Epithelial cell of proximal tubule (primary cell): Measurements from ENCODE around the gene PLCH2. TPM values are rescaled to one million over a fixed set of nuclear protein-coding genes. Genes with fewer than 3 reads are reported as not detected.

Experiments
- DNase-seq: peaks from one replicate; pipeline ENCODE4 v3.0.0-alpha.2; 2011; ENCODE audit warnings: low read depth
- H3K4me3 ChIP-seq: 2 replicates; pipeline ENCODE4 v1.5.1; 2011; ENCODE audit warnings: low read depth, mild to moderate bottlenecking, low read length
- CTCF ChIP-seq: conservative IDR thresholded peaks from 2 replicates; pipeline ENCODE4 v1.5.1; 2012; ENCODE audit warnings: low read depth, mild to moderate bottlenecking, low read length
- total RNA-seq: library from RNA; depleted of rRNA; stranded (reverse); fragments of >200 nt; gene quantifications from 2 replicates; pipeline ENCODE4 v1.2.3, GENCODE V29; 2015

PLCH2 gene
- total RNA-seq, 1 donor from 2014 or later = 0.12 TPM

- DNase-seq = no peak
Observed at GRCh38 chr1:2516124-2516523, 40.0 kb downstream of the PLCH2 start.

GRCh38 chr1:2516946-2517345 lies 40.9 kb downstream of the PLCH2 start:
- no peak overlapping the region for H3K4me3 ChIP-seq
- TF ChIP-seq CTCF = no peak
- DNase-seq = no peak

More at GRCh38 chr1:2516124-2516523, 40.0 kb downstream of the PLCH2 start:
- no peak overlapping the region for H3K4me3 ChIP-seq
- no peak for TF ChIP-seq CTCF

- TF ChIP-seq CTCF = no peak
- no peak for DNase-seq
- no peak overlapping the region for H3K4me3 ChIP-seq
Observed at GRCh38 chr1:2517966-2518365, 41.9 kb downstream of the PLCH2 start.

GRCh38 chr1:2518528-2518927 lies 42.4 kb downstream of the PLCH2 start:
- H3K4me3 ChIP-seq = no peak overlapping the region
- TF ChIP-seq CTCF = no peak
- DNase-seq = no peak

GRCh38 chr1:2519029-2519685 lies 43.1 kb downstream of the PLCH2 start:
- no peak for DNase-seq

GRCh38 chr1:2519729-2520128 lies 43.6 kb downstream of the PLCH2 start:
- DNase-seq = no peak
- H3K4me3 ChIP-seq = no peak overlapping the region
- TF ChIP-seq CTCF = no peak

More at GRCh38 chr1:2519029-2519685, 43.1 kb downstream of the PLCH2 start:
- no peak for TF ChIP-seq CTCF
- H3K4me3 ChIP-seq = no peak overlapping the region

GRCh38 chr1:2520206-2520605 lies 44.1 kb downstream of the PLCH2 start:
- no peak for TF ChIP-seq CTCF
- H3K4me3 ChIP-seq = no peak overlapping the region
- DNase-seq = no peak
